Activated CD8-positive, alpha-beta memory T cell treated with anti-CD3 and anti-CD28 coated beads, Interleukin-2, amount 10 ng/mL, durations not matched to agents 7 days and 5 days (primary cell): ENCODE data around the gene PRRG2. TPM values are rescaled to one million over a fixed set of nuclear protein-coding genes. Genes with fewer than 3 reads are reported as not detected.

Source experiments
- ATAC-seq: fragments of 150-1000 bp; cut with Tn5 transposase; one replicate; pipeline ENCODE4 v1.10.0; 2021; ENCODE audit warnings: moderate library complexity
- CTCF ChIA-PET: fragments of 350-600 bp; sonication (Branson Sonifier 250); formaldehyde crosslinking; loops from one replicate; lab custom pipeline; 2021; ENCODE audit warnings: antibody characterized with exemption; lab: Charles Lee
- DNase-seq: peaks from one replicate; pipeline ENCODE4 v3.0.0-alpha.2; 2020
- H3K27ac Mint-ChIP-seq: one replicate; pipeline ENCODE4 v1.8.0; 2021; ENCODE audit warnings: mild to moderate bottlenecking, mixed read lengths
- H3K27me3 Mint-ChIP-seq: one replicate; pipeline ENCODE4 v1.8.0; 2021; ENCODE audit warnings: mixed read lengths
- H3K36me3 Mint-ChIP-seq: one replicate; pipeline ENCODE4 v1.8.0; 2021; ENCODE audit warnings: mild to moderate bottlenecking, mixed read lengths
- H3K4me1 Mint-ChIP-seq: one replicate; pipeline ENCODE4 v1.8.0; 2021; ENCODE audit warnings: mixed read lengths
- H3K4me3 Mint-ChIP-seq: one replicate; pipeline ENCODE4 v1.8.0; 2021; ENCODE audit warnings: mild to moderate bottlenecking, moderate library complexity, mixed read lengths
- H3K9me3 Mint-ChIP-seq: one replicate; pipeline ENCODE4 v1.8.0; 2022; ENCODE audit warnings: low read depth, mixed read lengths
- total RNA-seq, 2 experiments: library from RNA; stranded (reverse); gene quantifications; one replicate each; pipeline ENCODE4 v1.2.3, GENCODE V29; 2021

The PRRG2 gene
- total RNA-seq, 2 experiments from 2014 or later, result 0.49 to 2.4 TPM

DNA sequence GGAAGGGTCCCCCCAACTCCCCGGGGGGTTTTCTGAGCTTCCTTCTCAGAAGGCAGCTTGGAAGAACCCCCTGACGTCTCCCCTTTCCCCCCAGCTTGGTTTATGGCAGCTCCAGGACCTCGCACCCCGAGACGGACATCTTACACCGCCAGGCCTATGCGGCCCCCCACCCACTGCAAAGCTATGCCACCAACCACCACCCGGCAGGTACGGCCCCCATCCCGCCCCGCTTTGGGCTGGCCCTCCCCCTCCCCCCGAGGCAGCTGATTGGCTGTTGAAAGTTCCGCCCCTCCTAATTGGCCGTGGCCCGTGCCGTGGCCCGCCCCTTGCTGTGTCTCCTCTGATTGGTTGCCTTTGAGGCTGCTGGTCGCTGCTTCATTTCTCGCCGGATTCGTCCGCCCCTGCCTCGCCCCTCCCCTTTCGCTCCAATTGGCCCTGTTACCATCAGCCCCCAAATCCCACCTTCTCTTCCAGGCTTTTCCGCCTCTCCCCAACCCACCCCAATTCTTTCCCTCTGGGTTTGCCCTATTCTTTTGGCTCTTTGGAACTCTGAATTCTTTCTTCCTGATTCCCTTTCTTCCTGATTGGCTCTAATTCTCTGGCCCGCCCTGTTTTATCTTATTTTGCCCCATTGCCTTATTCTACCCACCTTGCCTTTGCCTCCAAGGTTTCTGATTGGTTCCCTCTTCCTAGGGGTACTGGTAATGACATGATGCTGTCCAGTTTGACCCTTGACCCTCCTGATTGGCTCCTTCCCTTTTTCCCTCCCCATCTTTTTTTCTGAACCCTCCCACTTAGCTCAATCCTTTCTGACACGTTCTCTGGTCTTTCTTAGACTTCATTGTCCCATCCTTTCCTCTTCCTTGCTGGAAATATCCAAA is 12.4 kb downstream of the PRRG2 start:
- Mint-ChIP-seq H3K4me1 (peaks cover 26% of the 10 kb centered on the region), H3K27ac (peak overlapping the region; percentile 78), H3K9me3 (no peaks in the 10 kb centered on the region), H3K36me3 (peaks cover 15% of the 10 kb centered on the region), H3K4me3 (peak overlapping the region; percentile 87), H3K27me3 (peaks cover 2% of the 10 kb centered on the region)
- ATAC-seq (peak; percentile 63), DNase-seq (peak; percentile 97)
- CTCF ChIA-PET, result interaction anchor here (0.8 to 2.0 kb wide), 10 partner anchors 12 to 88 kb away, joined by 3 to 10 read pairs (median 3); partner anchors contain the start of genes PRMT1, PRRG2 and SCAF1

DNA sequence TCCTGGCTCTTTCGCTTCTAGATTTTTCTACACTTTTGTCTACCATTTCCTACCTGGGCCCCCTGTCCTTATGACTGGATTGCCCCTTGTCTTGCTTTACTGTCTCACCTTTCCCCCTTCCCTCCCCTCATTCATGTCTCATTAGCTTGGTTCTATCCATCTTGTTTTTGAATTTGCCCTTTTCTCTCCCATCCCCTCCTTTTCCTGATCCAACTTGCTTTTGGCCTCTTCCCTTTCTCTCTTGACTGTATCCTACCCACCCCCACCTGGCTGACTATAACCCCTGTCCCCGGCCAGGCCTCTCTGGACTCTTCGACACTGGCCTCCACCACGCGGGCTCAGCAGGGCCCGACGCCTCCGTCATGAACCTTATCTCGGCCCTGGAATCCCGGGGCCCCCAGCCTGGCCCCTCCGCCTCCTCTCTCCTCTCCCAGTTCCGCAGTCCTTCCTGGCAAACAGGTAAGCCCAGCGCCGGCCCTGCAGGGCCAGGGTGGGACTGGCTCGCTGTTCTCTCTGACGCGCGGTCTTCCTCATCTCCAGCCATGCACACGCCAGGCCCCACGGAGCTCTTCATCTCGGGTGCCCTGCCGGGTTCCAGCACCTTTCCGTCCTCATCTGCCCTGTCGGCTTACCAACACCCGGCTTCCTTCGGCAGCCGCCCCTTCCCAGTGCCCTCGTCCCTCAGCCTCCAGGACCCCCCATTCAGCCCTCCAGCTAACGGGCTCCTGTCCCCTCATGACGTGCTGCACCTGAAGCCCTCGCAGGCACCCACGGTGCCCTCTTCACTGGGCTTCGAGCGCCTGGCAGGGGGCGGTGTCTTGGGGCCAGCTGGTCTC is 13.3 kb downstream of the PRRG2 start:
- Mint-ChIP-seq H3K36me3 (peaks cover 18% of the 10 kb centered on the region), H3K27me3 (no peaks in the 10 kb centered on the region), H3K4me3 (peak overlapping the region; percentile 87), H3K4me1 (peaks cover 22% of the 10 kb centered on the region), H3K27ac (peak overlapping the region; percentile 78), H3K9me3 (no peaks in the 10 kb centered on the region)
- no peak for ATAC-seq
- CTCF ChIA-PET, result interaction anchor here (0.8 to 1.8 kb wide), 2 partner anchors 79 to 88 kb away, joined by 3 to 6 read pairs; no protein-coding TSS in a partner anchor
- no peak for DNase-seq

DNA sequence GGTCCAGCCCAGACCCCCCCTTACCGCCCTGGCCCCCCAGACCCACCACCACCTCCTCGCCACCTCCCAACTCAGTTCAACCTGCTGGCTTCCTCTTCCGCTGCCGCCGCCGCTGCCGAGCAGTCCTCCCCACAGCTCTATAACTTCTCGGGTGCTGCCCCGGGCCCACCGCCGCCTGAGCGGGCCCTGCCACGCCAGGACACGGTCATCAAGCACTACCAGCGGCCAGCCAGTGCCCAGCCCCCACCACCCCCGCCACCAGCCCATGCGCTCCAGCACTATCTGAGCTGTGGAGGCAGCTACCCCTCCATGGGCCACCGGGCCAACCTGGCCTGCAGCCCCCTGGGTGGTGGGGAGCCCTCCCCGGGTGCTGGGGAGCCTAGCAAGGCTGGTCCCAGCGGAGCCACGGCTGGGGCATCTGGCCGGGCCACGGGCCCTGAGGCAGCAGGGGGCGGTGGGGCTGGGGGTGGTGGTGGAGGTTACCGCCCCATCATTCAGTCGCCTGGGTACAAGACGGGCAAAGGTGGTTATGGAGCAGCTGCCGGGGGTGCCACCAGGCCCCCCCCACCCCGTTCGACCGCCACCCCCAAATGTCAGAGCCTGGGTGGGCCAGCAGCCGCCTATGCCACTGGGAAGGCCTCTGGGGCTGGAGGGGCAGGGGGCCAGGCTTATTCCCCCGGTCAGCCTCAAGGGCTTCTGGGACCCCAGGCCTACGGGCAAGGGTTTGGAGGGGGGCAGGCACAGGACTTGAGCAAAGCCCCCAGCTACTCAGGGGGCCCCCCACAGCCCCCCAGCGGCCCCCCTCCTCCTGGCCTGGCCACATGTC is 14.1 kb downstream of the PRRG2 start:
- CTCF ChIA-PET, result interaction anchor here (0.7 kb wide), 1 partner anchor 9 kb away, joined by 3 read pairs; no protein-coding TSS in a partner anchor
- Mint-ChIP-seq H3K9me3 (no peaks in the 10 kb centered on the region), H3K4me3 (no peak overlapping the region), H3K36me3 (peaks cover 21% of the 10 kb centered on the region), H3K27ac (no peak overlapping the region), H3K27me3 (no peaks in the 10 kb centered on the region), H3K4me1 (peaks cover 15% of the 10 kb centered on the region)
- ATAC-seq (no peak), DNase-seq (no peak)

DNA sequence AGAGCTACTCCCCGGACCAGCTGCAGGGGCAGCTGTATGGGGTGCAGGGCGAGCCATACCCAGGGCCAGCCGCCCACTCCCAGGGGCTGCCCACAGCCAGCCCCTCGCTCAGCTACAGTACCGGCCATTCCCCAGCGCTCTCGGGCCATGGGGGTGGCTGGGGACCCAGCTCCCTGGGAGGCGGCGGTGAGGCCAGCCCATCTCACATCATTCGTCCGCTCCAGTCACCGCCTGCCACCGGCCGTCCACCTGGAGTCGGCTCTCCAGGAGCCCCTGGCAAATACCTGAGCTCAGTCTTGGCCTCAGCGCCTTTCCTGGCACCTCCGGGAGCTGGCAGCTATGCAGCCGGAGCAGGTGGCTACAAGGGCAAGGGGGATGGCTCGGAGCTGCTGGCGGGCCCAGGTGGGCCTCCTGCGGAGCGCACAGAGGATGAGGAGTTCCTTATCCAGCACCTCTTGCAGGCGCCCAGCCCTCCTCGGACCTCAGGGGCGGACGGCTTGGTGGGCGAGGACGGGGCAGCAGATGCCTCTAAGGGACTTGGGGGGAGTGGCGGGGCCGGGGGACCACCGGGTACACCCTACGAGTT is 14.8 kb downstream of the PRRG2 start:
- DNase-seq, result no peak
- Mint-ChIP-seq H3K27ac (no peak overlapping the region), H3K4me1 (peaks cover 15% of the 10 kb centered on the region), H3K27me3 (no peaks in the 10 kb centered on the region), H3K9me3 (no peaks in the 10 kb centered on the region), H3K36me3 (peaks cover 22% of the 10 kb centered on the region), H3K4me3 (no peak overlapping the region)
- no peak for ATAC-seq
- CTCF ChIA-PET, result interaction anchor here (0.7 kb wide), 1 partner anchor 8 kb away, joined by 3 read pairs; no protein-coding TSS in a partner anchor

DNA sequence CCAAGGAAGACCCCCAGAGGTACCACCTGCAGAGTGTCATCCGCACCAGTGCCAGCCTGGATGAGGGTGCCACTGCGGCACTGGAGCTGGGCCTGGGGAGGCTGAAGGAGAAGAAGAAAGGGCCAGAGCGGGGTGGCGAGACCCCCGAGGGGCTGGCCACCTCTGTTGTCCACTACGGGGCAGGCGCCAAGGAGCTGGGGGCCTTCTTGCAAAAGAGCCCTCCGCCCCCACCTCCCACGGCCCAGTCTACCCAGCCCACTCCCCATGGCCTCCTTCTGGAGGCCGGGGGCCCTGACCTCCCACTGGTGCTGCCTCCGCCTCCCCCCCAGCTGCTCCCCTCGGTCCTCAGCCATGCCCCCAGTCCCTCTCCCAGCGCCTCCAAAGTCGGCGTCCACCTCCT is 15.3 kb downstream of the PRRG2 start:
- H3K4me1 Mint-ChIP-seq, result peaks cover 15% of the 10 kb centered on the region
- H3K4me3 Mint-ChIP-seq, result no peak overlapping the region
- ATAC-seq, result no peak
- CTCF ChIA-PET, result no interaction called here
- no peaks in the 10 kb centered on the region for H3K27me3 Mint-ChIP-seq
- no peak overlapping the region for H3K27ac Mint-ChIP-seq
- H3K36me3 Mint-ChIP-seq, result peaks cover 24% of the 10 kb centered on the region
- DNase-seq, result no peak
- no peaks in the 10 kb centered on the region for H3K9me3 Mint-ChIP-seq

DNA sequence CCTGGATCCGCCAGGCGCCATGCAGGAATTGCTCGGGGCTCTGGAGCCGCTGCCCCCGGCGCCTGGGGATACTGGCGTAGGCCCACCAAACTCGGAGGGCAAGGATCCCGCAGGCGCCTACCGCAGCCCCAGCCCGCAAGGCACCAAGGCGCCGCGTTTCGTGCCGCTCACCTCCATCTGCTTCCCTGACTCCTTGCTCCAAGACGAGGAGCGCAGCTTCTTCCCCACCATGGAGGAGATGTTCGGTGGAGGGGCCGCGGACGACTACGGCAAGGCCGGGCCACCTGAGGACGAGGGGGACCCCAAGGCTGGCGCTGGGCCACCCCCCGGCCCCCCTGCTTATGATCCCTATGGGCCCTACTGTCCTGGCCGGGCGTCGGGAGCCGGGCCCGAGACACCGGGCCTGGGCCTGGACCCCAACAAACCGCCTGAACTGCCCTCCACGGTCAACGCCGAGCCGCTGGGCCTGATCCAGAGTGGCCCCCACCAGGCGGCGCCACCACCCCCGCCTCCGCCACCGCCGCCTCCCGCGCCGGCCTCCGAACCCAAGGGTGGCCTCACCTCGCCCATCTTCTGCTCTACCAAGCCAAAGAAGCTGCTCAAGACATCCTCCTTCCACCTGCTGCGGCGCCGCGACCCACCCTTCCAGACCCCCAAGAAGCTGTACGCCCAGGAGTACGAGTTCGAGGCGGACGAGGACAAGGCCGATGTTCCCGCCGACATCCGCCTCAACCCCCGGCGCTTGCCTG is 16.0 kb downstream of the PRRG2 start:
- no peak for DNase-seq
- CTCF ChIA-PET, result no interaction called here
- no peaks in the 10 kb centered on the region for H3K9me3 Mint-ChIP-seq
- no peak overlapping the region for H3K4me3 Mint-ChIP-seq
- H3K4me1 Mint-ChIP-seq, result peaks cover 15% of the 10 kb centered on the region
- H3K27ac Mint-ChIP-seq, result no peak overlapping the region
- ATAC-seq, result no peak
- no peaks in the 10 kb centered on the region for H3K27me3 Mint-ChIP-seq
- peaks cover 29% of the 10 kb centered on the region for H3K36me3 Mint-ChIP-seq

DNA sequence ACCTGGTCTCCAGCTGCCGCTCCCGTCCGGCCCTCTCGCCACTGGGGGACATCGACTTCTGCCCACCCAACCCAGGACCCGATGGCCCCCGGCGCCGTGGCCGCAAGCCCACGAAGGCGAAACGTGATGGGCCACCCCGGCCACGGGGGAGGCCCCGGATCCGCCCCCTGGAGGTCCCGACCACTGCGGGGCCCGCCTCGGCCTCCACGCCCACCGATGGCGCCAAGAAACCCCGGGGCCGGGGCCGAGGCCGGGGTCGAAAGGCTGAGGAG is 16.5 kb downstream of the PRRG2 start:
- Mint-ChIP-seq H3K4me1 (peaks cover 13% of the 10 kb centered on the region), H3K27me3 (no peaks in the 10 kb centered on the region), H3K4me3 (no peak overlapping the region), H3K27ac (no peak overlapping the region), H3K36me3 (peaks cover 28% of the 10 kb centered on the region), H3K9me3 (no peaks in the 10 kb centered on the region)
- DNase-seq (no peak), ATAC-seq (no peak)
- CTCF ChIA-PET, result no interaction called here

DNA sequence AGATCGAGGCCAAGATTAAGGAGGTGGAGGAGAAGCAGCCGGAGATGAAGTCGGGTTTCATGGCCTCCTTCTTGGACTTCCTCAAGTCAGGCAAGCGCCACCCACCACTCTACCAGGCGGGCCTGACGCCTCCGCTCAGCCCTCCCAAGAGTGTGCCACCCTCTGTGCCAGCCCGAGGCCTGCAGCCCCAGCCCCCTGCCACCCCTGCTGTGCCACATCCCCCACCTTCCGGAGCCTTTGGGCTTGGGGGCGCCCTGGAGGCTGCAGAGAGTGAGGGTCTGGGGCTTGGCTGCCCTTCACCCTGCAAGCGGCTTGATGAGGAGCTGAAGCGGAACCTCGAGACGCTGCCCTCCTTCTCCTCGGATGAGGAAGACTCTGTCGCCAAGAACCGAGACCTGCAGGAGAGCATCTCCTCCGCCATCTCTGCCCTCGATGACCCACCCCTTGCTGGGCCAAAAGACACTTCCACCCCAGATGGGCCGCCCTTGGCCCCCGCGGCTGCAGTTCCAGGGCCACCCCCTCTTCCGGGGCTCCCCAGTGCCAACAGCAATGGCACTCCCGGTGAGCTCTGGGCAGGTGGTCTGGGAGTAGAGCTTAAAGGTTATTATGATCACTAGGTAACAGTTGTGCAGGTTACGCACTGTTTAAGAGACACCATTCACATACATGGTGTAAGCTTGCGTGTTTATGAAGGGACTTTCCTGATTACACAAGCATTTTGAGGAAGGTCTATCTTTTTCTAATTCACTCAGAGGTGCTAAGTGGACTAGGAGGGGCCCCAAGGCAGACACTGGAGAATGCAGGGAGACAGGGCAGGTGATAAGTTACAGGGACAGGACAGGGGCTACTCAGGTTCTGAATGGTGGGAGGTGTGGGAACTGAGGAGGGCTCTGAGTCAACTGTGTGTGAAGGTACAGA is 18.5 kb downstream of the PRRG2 start:
- Mint-ChIP-seq H3K4me3 (no peak overlapping the region), H3K9me3 (no peaks in the 10 kb centered on the region), H3K27ac (no peak overlapping the region), H3K36me3 (peaks cover 26% of the 10 kb centered on the region), H3K27me3 (no peaks in the 10 kb centered on the region), H3K4me1 (no peaks in the 10 kb centered on the region)
- ATAC-seq, result no peak
- CTCF ChIA-PET, result no interaction called here
- DNase-seq, result no peak

DNA sequence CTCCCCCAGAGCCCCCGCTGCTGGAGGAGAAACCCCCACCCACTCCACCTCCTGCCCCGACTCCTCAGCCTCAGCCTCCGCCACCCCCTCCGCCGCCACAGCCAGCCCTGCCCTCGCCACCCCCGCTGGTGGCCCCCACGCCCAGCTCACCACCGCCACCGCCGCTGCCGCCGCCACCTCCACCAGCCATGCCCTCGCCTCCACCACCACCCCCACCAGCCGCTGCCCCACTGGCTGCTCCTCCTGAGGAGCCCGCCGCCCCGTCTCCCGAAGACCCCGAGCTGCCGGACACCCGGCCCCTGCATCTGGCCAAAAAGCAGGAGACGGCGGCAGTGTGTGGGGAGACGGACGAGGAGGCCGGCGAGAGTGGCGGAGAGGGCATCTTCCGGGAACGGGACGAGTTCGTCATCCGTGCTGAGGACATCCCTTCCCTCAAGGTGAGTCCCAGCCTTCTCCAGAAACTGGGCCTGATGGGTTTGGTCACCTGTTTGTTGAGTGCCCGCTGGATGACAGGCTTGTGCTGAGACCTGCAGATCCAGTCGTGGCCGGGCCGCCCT is 20.4 kb downstream of the PRRG2 start:
- no peaks in the 10 kb centered on the region for H3K4me1 Mint-ChIP-seq
- no peak overlapping the region for H3K4me3 Mint-ChIP-seq
- no peak overlapping the region for H3K27ac Mint-ChIP-seq
- no peaks in the 10 kb centered on the region for H3K9me3 Mint-ChIP-seq
- H3K36me3 Mint-ChIP-seq, result peaks cover 25% of the 10 kb centered on the region
- CTCF ChIA-PET, result interaction anchor here (1.2 kb wide), 1 partner anchor 10 kb away, joined by 3 read pairs; no protein-coding TSS in a partner anchor
- DNase-seq (no peak), ATAC-seq (no peak)
- H3K27me3 Mint-ChIP-seq, result no peaks in the 10 kb centered on the region

DNA sequence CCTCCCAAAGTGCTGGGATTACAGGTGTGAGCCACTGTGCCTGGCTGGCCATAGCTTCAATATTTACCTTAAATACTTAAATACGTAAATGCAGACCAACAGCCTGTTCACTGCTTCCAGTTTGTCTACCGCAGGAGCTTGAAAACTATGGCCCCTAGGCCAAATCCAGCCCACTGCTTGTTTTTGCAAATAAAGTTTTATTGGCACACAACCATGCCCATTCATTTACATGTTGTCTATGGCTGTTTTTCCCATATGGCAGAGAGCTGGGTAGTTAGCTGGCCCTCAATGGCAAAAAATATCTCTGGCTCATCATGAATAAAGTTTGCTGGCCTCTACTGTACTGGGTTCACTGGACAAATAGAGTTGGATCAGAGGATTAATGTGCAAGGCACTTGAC is 21.7 kb downstream of the PRRG2 start:
- ATAC-seq, result no peak
- H3K4me3 Mint-ChIP-seq, result no peak overlapping the region
- CTCF ChIA-PET, result interaction anchor here (1.2 kb wide), 2 partner anchors 8 to 9 kb away, joined by 3 read pairs; no protein-coding TSS in a partner anchor

DNA sequence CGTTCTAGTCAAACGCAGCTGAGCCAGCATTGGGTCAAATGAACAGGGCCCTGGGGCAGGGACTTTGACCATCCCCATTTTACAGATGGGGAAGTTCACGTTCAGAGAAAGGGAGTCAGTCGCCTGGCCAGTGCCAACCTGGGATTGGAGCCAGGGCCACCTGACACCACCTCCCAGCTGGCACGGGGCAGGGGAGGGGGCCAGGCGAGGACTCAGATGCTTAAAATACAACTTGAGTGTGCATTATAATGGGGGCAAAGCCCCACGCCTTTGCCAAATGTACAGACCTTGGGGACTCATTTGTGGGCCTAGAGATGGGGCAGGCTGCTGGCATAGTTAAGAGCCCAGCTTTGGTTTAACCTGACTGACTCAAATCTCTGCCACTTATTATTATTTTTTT is 24.5 kb downstream of the PRRG2 start:
- no peak for ATAC-seq
- Mint-ChIP-seq H3K36me3 (peaks cover 21% of the 10 kb centered on the region), H3K27ac (no peak overlapping the region), H3K4me1 (no peaks in the 10 kb centered on the region), H3K9me3 (no peaks in the 10 kb centered on the region), H3K4me3 (no peak overlapping the region), H3K27me3 (no peaks in the 10 kb centered on the region)
- no peak for DNase-seq
- CTCF ChIA-PET, result no interaction called here

More for the DNA sequence above, 21.7 kb downstream of the PRRG2 start:
- no peak for DNase-seq
- Mint-ChIP-seq H3K27me3 (no peaks in the 10 kb centered on the region), H3K9me3 (no peaks in the 10 kb centered on the region), H3K4me1 (no peaks in the 10 kb centered on the region), H3K27ac (no peak overlapping the region), H3K36me3 (peaks cover 25% of the 10 kb centered on the region)
